ENCODE measurements around the gene CYP51A1.
A peak's percentile ranks its signal among the peaks of the same experiment; 100 is the strongest.
"Not testable (repeated sequence)": the region's sequence is repeated elsewhere in the genome, so short reads cannot be mapped to it uniquely, and the experiment has no call there.

The CYP51A1 gene

GRCh38 chr7:92134271-92135051 lies at the start of gene CYP51A1:
CYP51A1 (minus strand) TSS chr7:92134477; CDS start chr7:92134364, 113 bp downstream.
- Histone ChIP-seq H2AFZ (ENCODE audit: low read depth, low read length) (peak within 1 kb of the TSS; percentile 82), H3K79me2 (ENCODE audit: insufficient read depth, low read length) (peaks cover 30% of the 10 kb centered on the region), H4K20me1 (ENCODE audit: insufficient read depth, low read length) (no peaks in the 10 kb centered on the region), H3K4me1 (ENCODE audit: insufficient read depth, low read length) (peaks cover 29% of the 10 kb centered on the region), H3K9ac (ENCODE audit: low read depth, low read length) (peak within 1 kb of the TSS; percentile 64), H3K27me3 (ENCODE audit: insufficient read depth, low read length, poor library complexity) (no peaks in the 10 kb centered on the region), H3K27ac (ENCODE audit: low read length) (peak within 1 kb of the TSS; percentile 89), H3K4me2 (ENCODE audit: insufficient read depth, low read length) (peak within 1 kb of the TSS; percentile 69), H3K4me3 (ENCODE audit: low read depth in 1 of 2, low read length in 2 of 2) (peak within 1 kb of the TSS; percentile 36 to 84), H3K36me3 (ENCODE audit: insufficient read depth, low read length) (peaks cover 6% of the 10 kb centered on the region), H3K9me3 (ENCODE audit: insufficient read depth, low read length, severe bottlenecking) (no peaks in the 10 kb centered on the region)
- ATAC-seq (ENCODE audit: insufficient read depth, low read depth) (peak; percentile 75), DNase-seq (peak; percentile 83)
- TF ChIP-seq CTCF (IDR thresholded peaks at IDR 0.05; ENCODE audit: borderline replicate concordance, extremely low read depth, low read length, poor library complexity, severe bottlenecking) = no peak
- no peak for TF ChIP-seq EZH2 (IDR thresholded peaks at IDR 0.05; ENCODE audit: borderline replicate concordance, low read depth, low read length, severe bottlenecking)

GRCh38 chr7:92178928-92179924 lies 44.9 kb upstream of the CYP51A1 start, which contains the start of gene LRRD1:
LRRD1 (minus strand) TSS chr7:92179142; CDS start chr7:92165202, 13,940 bp downstream.
- Histone ChIP-seq H4K20me1 (ENCODE audit: insufficient read depth, low read length) (no peaks in the 10 kb centered on the region), H3K79me2 (ENCODE audit: insufficient read depth, low read length) (no peaks in the 10 kb centered on the region), H3K36me3 (ENCODE audit: insufficient read depth, low read length) (no peaks in the 10 kb centered on the region), H3K27me3 (ENCODE audit: insufficient read depth, low read length, poor library complexity) (no peaks in the 10 kb centered on the region), H3K4me1 (ENCODE audit: insufficient read depth, low read length) (peaks cover 7% of the 10 kb centered on the region), H3K4me3 (ENCODE audit: low read depth in 1 of 2, low read length in 2 of 2) (0 out of 4 replicates have a peak within 1 kb of the TSS, but pooled peaks of 1 of the 2 experiments have one; percentile 31), H2AFZ (ENCODE audit: low read depth, low read length) (peak within 1 kb of the TSS; percentile 64), H3K4me2 (ENCODE audit: insufficient read depth, low read length) (peak within 1 kb of the TSS; percentile 56), H3K27ac (ENCODE audit: low read length) (no peak within 1 kb of the TSS), H3K9me3 (ENCODE audit: insufficient read depth, low read length, severe bottlenecking) (no peaks in the 10 kb centered on the region), H3K9ac (ENCODE audit: low read depth, low read length) (no peak within 1 kb of the TSS)
- TF ChIP-seq CTCF (IDR thresholded peaks at IDR 0.05; ENCODE audit: borderline replicate concordance, extremely low read depth, low read length, poor library complexity, severe bottlenecking) = peak; percentile 94
- no peak for TF ChIP-seq EZH2 (IDR thresholded peaks at IDR 0.05; ENCODE audit: borderline replicate concordance, low read depth, low read length, severe bottlenecking)
- ATAC-seq (ENCODE audit: insufficient read depth, low read depth) (peak; percentile 98), DNase-seq (peak; percentile 77)

- DNase-seq (no peak), ATAC-seq (ENCODE audit: insufficient read depth, low read depth) (no peak)
- Histone ChIP-seq H4K20me1 (ENCODE audit: insufficient read depth, low read length) (no peaks in the 10 kb centered on the region), H3K4me2 (ENCODE audit: insufficient read depth, low read length) (no peak overlapping the region), H3K79me2 (ENCODE audit: insufficient read depth, low read length) (no peaks in the 10 kb centered on the region), H3K36me3 (ENCODE audit: insufficient read depth, low read length) (no peaks in the 10 kb centered on the region), H3K27me3 (ENCODE audit: insufficient read depth, low read length, poor library complexity) (no peaks in the 10 kb centered on the region), H2AFZ (ENCODE audit: low read depth, low read length) (no peak overlapping the region), H3K9me3 (ENCODE audit: insufficient read depth, low read length, severe bottlenecking) (no peaks in the 10 kb centered on the region), H3K4me1 (ENCODE audit: insufficient read depth, low read length) (peaks cover 7% of the 10 kb centered on the region), H3K9ac (ENCODE audit: low read depth, low read length) (no peak overlapping the region), H3K4me3 (ENCODE audit: low read depth in 1 of 2, low read length in 2 of 2) (no peak overlapping the region), H3K27ac (ENCODE audit: low read length) (no peak overlapping the region)
- TF ChIP-seq EZH2 (IDR thresholded peaks at IDR 0.05; ENCODE audit: borderline replicate concordance, low read depth, low read length, severe bottlenecking) (no peak), CTCF (IDR thresholded peaks at IDR 0.05; ENCODE audit: borderline replicate concordance, extremely low read depth, low read length, poor library complexity, severe bottlenecking) (no peak)
These were observed 43.1 kb upstream of the CYP51A1 start for GRCh38 chr7:92177362-92177761.

- H4K20me1 ChIP-seq (ENCODE audit: insufficient read depth, low read length); H3K9ac ChIP-seq (ENCODE audit: low read depth, low read length); H3K27me3 ChIP-seq (ENCODE audit: insufficient read depth, low read length, poor library complexity); DNase-seq; H3K36me3 ChIP-seq (ENCODE audit: insufficient read depth, low read length); H2AFZ ChIP-seq (ENCODE audit: low read depth, low read length); H3K4me3 ChIP-seq (ENCODE audit: low read depth in 1 of 2, low read length in 2 of 2); ATAC-seq (ENCODE audit: insufficient read depth, low read depth); H3K79me2 ChIP-seq (ENCODE audit: insufficient read depth, low read length); H3K9me3 ChIP-seq (ENCODE audit: insufficient read depth, low read length, severe bottlenecking); H3K4me2 ChIP-seq (ENCODE audit: insufficient read depth, low read length); H3K4me1 ChIP-seq (ENCODE audit: insufficient read depth, low read length); H3K27ac ChIP-seq (ENCODE audit: low read length): not testable (repeated sequence)
These were observed 35.3 kb upstream of the CYP51A1 start for GRCh38 chr7:92169529-92169928.
